Measurements from ENCODE around the gene MLH1. TPM values are rescaled to one million over a fixed set of nuclear protein-coding genes. Genes with fewer than 3 reads are reported as not detected.

Gene MLH1
- total RNA-seq, 1 donor from 2014 or later: 43.8 TPM

DNA sequence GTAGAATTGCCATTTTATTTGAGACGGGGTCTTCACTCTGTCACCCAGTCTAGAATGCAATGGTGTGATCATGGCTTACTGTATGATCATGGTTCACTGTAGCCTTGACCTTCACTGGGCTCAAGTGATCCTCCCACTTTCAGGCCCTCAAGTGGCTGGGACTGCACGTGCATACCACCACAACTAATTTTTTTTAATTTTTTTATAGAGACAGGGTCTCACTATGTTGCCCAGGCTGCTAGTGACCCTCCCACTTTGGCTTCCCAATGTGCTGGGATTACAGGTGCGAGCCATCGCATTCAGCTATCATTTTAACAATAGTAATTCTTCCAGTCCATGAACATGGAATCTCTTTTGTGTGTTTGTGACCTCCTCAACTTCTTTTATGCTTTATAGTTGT is 12.3 kb upstream of the MLH1 start:
- H3K36me3 Mint-ChIP-seq (ENCODE audit: insufficient read depth): peaks cover 37% of the 10 kb centered on the region

DNA sequence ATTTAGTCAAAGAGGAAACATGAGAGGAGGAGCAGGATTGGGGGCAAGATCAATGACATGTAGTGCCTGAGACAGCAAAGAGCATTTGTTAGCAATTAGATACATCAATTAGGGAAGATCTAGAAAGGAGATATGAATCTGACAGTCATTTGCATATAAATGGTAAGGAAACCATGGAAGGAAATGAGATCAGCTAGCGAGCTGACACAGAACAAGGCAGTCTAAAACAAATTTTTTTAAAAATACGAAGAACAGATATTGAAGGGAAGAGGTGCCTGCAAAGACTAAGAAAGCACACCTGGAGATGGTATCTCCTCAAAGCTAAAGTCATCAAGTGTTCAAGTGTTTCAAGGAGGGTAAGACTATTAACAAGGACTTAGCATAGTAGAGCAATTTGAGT is 5.0 kb upstream of the MLH1 start:
- Mint-ChIP-seq H3K27ac (no peak overlapping the region), H3K36me3 (ENCODE audit: insufficient read depth) (peaks cover 22% of the 10 kb centered on the region), H3K9me3 (ENCODE audit: low read depth) (no peaks in the 10 kb centered on the region), H3K4me1 (ENCODE audit: low read depth) (peaks cover 33% of the 10 kb centered on the region), H3K4me3 (ENCODE audit: low read depth) (no peak overlapping the region), H3K27me3 (no peaks in the 10 kb centered on the region)
- DNase-seq (ENCODE audit: low spot score, unreplicated experiment): no peak
- TF ChIP-seq, protein P1, sequence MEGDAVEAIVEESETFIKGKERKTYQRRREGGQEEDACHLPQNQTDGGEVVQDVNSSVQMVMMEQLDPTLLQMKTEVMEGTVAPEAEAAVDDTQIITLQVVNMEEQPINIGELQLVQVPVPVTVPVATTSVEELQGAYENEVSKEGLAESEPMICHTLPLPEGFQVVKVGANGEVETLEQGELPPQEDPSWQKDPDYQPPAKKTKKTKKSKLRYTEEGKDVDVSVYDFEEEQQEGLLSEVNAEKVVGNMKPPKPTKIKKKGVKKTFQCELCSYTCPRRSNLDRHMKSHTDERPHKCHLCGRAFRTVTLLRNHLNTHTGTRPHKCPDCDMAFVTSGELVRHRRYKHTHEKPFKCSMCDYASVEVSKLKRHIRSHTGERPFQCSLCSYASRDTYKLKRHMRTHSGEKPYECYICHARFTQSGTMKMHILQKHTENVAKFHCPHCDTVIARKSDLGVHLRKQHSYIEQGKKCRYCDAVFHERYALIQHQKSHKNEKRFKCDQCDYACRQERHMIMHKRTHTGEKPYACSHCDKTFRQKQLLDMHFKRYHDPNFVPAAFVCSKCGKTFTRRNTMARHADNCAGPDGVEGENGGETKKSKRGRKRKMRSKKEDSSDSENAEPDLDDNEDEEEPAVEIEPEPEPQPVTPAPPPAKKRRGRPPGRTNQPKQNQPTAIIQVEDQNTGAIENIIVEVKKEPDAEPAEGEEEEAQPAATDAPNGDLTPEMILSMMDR (IDR thresholded peaks at IDR 0.05; ENCODE audit: unreplicated experiment): no peak

More for the DNA sequence above, 12.3 kb upstream of the MLH1 start:
- Mint-ChIP-seq H3K4me3 (ENCODE audit: low read depth) (no peak overlapping the region), H3K27ac (no peak overlapping the region), H3K4me1 (ENCODE audit: low read depth) (no peaks in the 10 kb centered on the region), H3K9me3 (ENCODE audit: low read depth) (peaks cover 24% of the 10 kb centered on the region), H3K27me3 (no peaks in the 10 kb centered on the region)
- no peak for DNase-seq (ENCODE audit: low spot score, unreplicated experiment)
- TF ChIP-seq, protein P1 (IDR thresholded peaks at IDR 0.05; ENCODE audit: unreplicated experiment): no peak

DNA sequence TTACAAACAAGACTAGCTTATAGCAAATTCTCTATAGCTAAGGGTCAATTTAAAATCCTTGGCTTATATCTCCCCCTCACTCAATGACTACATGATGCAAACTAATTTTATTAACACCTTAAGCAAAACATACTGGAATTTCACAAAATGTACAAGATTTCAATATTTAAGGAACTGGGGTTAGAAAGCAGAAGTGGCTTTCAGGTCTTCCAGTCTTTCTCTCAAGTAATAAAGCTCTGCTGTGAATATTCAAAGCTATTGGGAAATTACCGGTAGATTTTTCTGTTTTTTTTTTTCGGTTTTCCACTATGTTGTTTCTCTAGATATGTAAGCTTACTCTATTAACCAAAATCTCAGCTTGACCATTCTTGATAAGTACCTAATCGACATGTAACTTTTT is 4.3 kb upstream of the MLH1 start:
- no peaks in the 10 kb centered on the region for H3K27me3 Mint-ChIP-seq
- TF ChIP-seq, protein P1 (IDR thresholded peaks at IDR 0.05; ENCODE audit: unreplicated experiment): no peak

DNA sequence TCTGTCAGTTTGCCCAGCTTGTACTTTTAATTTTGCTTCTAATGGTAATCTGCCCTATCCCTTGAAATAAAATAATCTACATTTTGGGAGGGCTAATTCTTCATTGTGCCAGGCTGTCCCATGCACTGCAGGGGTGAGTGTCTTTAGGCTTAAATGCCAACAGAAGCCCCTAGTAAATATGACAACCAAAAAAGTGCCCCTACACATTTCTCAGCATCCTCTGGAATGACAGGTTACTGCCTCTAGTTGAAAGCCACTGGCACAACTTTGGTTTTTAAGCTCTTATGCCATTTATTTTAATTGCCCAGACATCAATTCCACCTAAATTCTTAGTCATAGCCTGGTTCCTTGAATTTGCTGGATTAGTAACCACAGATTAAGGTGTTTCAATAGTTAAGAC is 3.8 kb upstream of the MLH1 start:
- Mint-ChIP-seq H3K27me3 (no peaks in the 10 kb centered on the region), H3K4me3 (ENCODE audit: low read depth) (no peak overlapping the region), H3K27ac (no peak overlapping the region), H3K36me3 (ENCODE audit: insufficient read depth) (peaks cover 13% of the 10 kb centered on the region), H3K4me1 (ENCODE audit: low read depth) (peaks cover 34% of the 10 kb centered on the region), H3K9me3 (ENCODE audit: low read depth) (no peaks in the 10 kb centered on the region)
- DNase-seq (ENCODE audit: low spot score, unreplicated experiment): no peak
- TF ChIP-seq, protein P1 (IDR thresholded peaks at IDR 0.05; ENCODE audit: unreplicated experiment): no peak

More for the DNA sequence above, 4.3 kb upstream of the MLH1 start:
- H3K36me3 Mint-ChIP-seq (ENCODE audit: insufficient read depth): peaks cover 16% of the 10 kb centered on the region
- H3K4me1 Mint-ChIP-seq (ENCODE audit: low read depth): peaks cover 33% of the 10 kb centered on the region
- peak overlapping the region; percentile 13 for H3K4me3 Mint-ChIP-seq (ENCODE audit: low read depth)
- no peaks in the 10 kb centered on the region for H3K9me3 Mint-ChIP-seq (ENCODE audit: low read depth)
- DNase-seq (ENCODE audit: low spot score, unreplicated experiment): no peak
- no peak overlapping the region for H3K27ac Mint-ChIP-seq

DNA sequence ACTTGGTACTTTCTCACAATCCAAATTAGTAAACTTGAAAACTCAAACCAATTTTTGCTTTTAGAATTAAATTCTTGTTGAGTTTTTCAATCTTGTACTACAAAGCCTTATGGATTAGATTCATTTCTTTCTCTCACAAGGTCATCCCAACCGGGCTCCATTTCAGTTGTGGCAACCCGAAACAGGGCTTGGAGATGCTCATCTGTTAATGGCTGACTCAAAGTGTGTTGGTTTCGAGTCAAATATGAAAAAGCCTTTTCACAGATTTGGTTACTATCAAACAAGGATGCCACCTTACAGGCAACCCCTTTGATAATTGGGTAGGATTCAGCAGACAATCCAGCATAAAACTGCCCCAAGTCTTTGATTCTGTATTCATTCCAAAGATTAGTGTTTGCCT is 2.2 kb upstream of the MLH1 start:
- no peak for DNase-seq (ENCODE audit: low spot score, unreplicated experiment)
- peaks cover 34% of the 10 kb centered on the region for H3K4me1 Mint-ChIP-seq (ENCODE audit: low read depth)
- no peaks in the 10 kb centered on the region for H3K27me3 Mint-ChIP-seq
- H3K36me3 Mint-ChIP-seq (ENCODE audit: insufficient read depth): peaks cover 10% of the 10 kb centered on the region
- TF ChIP-seq, protein P1 (IDR thresholded peaks at IDR 0.05; ENCODE audit: unreplicated experiment): no peak
- H3K9me3 Mint-ChIP-seq (ENCODE audit: low read depth): no peaks in the 10 kb centered on the region
- no peak overlapping the region for H3K27ac Mint-ChIP-seq
- no peak overlapping the region for H3K4me3 Mint-ChIP-seq (ENCODE audit: low read depth)

Data from progenitor cell of endocrine pancreas (in vitro differentiated cells).